HL-60/S4 (cell line): ENCODE results near the gene CPA3.

ENCODE experiments used
- in situ Hi-C: fragments of 300-500 bp; cut with MboI; formaldehyde crosslinking; loops from 2 replicates; pipeline ENCODE4 v1.14.3; 2022; ENCODE audit warnings: low sequenced_read_pairs

The CPA3 gene

GRCh38 chr3:148865049-148865448 is at the start of gene CPA3:
CPA3 (plus strand) TSS chr3:148865296; CDS start chr3:148865308, 12 bp downstream.
- in situ Hi-C loops, result no loop called here

- in situ Hi-C loops, result no loop called here
Measured at GRCh38 chr3:148815316-148816110, 49.6 kb upstream of the CPA3 start.

GRCh38 chr3:148816427-148816826 is 48.7 kb upstream of the CPA3 start:
- in situ Hi-C loops, result no loop called here

GRCh38 chr3:148816981-148817525 is 48.0 kb upstream of the CPA3 start:
- in situ Hi-C loops, result no loop called here

GRCh38 chr3:148820361-148821245 is 44.5 kb upstream of the CPA3 start:
- in situ Hi-C loops, result no loop called here

GRCh38 chr3:148823026-148823425 is 42.1 kb upstream of the CPA3 start:
- in situ Hi-C loops, result no loop called here

- in situ Hi-C loops, result no loop called here
Measured at GRCh38 chr3:148825476-148825875, 39.6 kb upstream of the CPA3 start.

- in situ Hi-C loops, result no loop called here
Measured at GRCh38 chr3:148827585-148827984, 37.5 kb upstream of the CPA3 start, which contains the start of gene CPB1. CPB1 (plus strand) TSS chr3:148827811; CDS start chr3:148827824, 13 bp downstream.

GRCh38 chr3:148828136-148828690 is 36.9 kb upstream of the CPA3 start:
- in situ Hi-C loops, result no loop called here

GRCh38 chr3:148829926-148830325 is 35.2 kb upstream of the CPA3 start:
- in situ Hi-C loops, result no loop called here

GRCh38 chr3:148833223-148833622 is 31.9 kb upstream of the CPA3 start:
- in situ Hi-C loops, result no loop called here

- in situ Hi-C loops, result no loop called here
Measured at GRCh38 chr3:148839805-148840204, 25.3 kb upstream of the CPA3 start.

GRCh38 chr3:148840451-148840850 is 24.6 kb upstream of the CPA3 start:
- in situ Hi-C loops, result no loop called here

- in situ Hi-C loops, result no loop called here
Measured at GRCh38 chr3:148845756-148846395, 19.2 kb upstream of the CPA3 start.

GRCh38 chr3:148847351-148847750 is 17.7 kb upstream of the CPA3 start:
- in situ Hi-C loops, result no loop called here

GRCh38 chr3:148848410-148848809 is 16.7 kb upstream of the CPA3 start:
- in situ Hi-C loops, result no loop called here

- in situ Hi-C loops, result no loop called here
Measured at GRCh38 chr3:148852271-148852992, 12.7 kb upstream of the CPA3 start.

GRCh38 chr3:148853076-148853475 is 12.0 kb upstream of the CPA3 start:
- in situ Hi-C loops, result no loop called here

- in situ Hi-C loops, result no loop called here
Measured at GRCh38 chr3:148854061-148854460, 11.0 kb upstream of the CPA3 start.

- in situ Hi-C loops, result no loop called here
Measured at GRCh38 chr3:148856384-148856783, 8.7 kb upstream of the CPA3 start.
